ENCODE data around the gene MFGE8. TPM values are rescaled to one million over a fixed set of nuclear protein-coding genes. Genes with fewer than 3 reads are reported as not detected.

MFGE8 gene
- total RNA-seq, 4 donors from 2014 or later, result 51.8 to 156 (median 78.3) TPM

DNA sequence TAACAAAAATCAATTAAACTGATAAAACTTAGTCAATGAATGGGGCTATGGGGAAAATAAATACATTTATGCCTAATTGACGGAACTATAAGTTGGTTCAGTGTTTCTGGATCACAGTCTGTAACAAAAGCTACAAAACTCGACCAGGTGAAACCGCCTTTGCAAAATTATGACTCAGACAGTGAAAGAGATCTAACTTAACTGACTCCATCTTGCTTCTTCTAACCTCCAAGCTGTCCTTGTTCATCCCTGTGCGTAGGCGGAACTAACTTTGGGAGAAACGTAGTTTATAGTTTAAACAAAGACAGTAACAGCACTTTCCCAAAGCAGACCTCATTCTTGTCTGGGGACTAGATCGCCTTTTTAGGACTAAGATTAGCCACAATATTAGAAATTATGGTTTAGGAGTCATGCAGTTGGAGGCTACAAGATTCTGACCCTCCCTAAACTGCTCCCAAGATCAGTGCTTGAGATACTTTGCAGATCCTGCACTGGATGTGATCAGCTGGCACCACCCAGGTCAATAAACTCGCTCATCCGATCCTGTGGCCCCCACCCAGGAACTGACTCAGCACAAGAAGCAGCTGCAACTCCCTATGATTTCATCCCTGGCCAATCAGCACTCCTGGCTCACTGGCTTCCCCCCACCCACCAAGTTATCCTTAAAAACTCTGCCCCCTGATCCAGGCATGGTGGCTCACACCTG, 7.2 kb upstream of the MFGE8 start:
- H3K27ac ChIP-seq, result no peak overlapping the region
- no peak for DNase-seq
- H3K27me3 ChIP-seq, result no peaks in the 10 kb centered on the region
- H3K9me3 ChIP-seq, result no peaks in the 10 kb centered on the region
- H3K36me3 ChIP-seq, result no peaks in the 10 kb centered on the region
- no peak overlapping the region for H3K4me3 ChIP-seq
- TF ChIP-seq, protein P1, sequence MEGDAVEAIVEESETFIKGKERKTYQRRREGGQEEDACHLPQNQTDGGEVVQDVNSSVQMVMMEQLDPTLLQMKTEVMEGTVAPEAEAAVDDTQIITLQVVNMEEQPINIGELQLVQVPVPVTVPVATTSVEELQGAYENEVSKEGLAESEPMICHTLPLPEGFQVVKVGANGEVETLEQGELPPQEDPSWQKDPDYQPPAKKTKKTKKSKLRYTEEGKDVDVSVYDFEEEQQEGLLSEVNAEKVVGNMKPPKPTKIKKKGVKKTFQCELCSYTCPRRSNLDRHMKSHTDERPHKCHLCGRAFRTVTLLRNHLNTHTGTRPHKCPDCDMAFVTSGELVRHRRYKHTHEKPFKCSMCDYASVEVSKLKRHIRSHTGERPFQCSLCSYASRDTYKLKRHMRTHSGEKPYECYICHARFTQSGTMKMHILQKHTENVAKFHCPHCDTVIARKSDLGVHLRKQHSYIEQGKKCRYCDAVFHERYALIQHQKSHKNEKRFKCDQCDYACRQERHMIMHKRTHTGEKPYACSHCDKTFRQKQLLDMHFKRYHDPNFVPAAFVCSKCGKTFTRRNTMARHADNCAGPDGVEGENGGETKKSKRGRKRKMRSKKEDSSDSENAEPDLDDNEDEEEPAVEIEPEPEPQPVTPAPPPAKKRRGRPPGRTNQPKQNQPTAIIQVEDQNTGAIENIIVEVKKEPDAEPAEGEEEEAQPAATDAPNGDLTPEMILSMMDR (IDR thresholded peaks at IDR 0.05), result no peak
- TF ChIP-seq POLR2A (IDR thresholded peaks at IDR 0.05), result no peak
- no peaks in the 10 kb centered on the region for H3K4me1 ChIP-seq

DNA sequence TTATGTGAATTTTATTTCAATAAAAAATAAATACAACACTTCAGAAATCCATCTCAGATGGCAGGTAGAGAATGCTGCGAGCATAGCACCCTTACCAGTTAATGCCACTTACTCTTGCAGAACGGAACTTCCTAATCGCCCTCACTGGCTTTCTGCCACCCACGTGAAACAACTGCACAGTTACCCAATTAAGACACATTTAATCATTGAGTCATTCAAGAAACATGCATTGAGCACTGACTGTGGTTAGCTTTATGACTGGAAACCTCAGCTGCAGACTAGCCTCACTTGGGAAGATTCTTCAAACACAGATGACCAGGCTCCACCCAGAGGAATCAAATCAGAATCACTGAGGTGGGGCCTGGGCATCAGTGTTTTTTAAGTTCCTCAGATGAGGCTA, 5.6 kb upstream of the MFGE8 start:
- Histone ChIP-seq H3K4me3 (no peak overlapping the region), H3K4me1 (no peaks in the 10 kb centered on the region), H3K27ac (no peak overlapping the region), H3K9me3 (no peaks in the 10 kb centered on the region), H3K36me3 (no peaks in the 10 kb centered on the region), H3K27me3 (no peaks in the 10 kb centered on the region)
- TF ChIP-seq, protein P1 (IDR thresholded peaks at IDR 0.05), result no peak
- TF ChIP-seq POLR2A (IDR thresholded peaks at IDR 0.05), result no peak
- peak in 1 of 3 donors; percentile 65 for DNase-seq

DNA sequence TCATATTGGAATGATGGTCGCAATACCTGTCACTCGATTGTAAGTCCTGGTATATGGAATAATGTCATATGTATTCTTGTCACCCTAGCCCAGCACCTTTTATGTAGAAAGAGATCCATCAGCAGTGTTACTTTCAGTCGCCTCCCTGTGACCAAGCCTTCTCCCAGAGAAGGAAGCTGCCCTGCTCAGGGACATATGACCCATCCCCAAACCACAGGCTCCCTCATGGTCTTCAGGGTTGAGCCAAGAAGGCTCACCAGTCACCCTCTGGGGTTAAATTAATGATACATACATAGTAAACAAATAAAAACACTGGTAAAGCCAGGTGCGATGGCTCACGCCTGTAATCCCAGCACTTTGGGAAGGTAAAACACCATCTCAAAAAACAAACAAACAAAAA, 4.6 kb upstream of the MFGE8 start:
- no peaks in the 10 kb centered on the region for H3K27me3 ChIP-seq
- no peaks in the 10 kb centered on the region for H3K4me1 ChIP-seq
- no peaks in the 10 kb centered on the region for H3K36me3 ChIP-seq
- no peaks in the 10 kb centered on the region for H3K9me3 ChIP-seq
- no peak overlapping the region for H3K27ac ChIP-seq
- H3K4me3 ChIP-seq, result no peak overlapping the region
- no peak for DNase-seq
- TF ChIP-seq, protein P1 (IDR thresholded peaks at IDR 0.05), result no peak
- no peak for TF ChIP-seq POLR2A (IDR thresholded peaks at IDR 0.05)

DNA sequence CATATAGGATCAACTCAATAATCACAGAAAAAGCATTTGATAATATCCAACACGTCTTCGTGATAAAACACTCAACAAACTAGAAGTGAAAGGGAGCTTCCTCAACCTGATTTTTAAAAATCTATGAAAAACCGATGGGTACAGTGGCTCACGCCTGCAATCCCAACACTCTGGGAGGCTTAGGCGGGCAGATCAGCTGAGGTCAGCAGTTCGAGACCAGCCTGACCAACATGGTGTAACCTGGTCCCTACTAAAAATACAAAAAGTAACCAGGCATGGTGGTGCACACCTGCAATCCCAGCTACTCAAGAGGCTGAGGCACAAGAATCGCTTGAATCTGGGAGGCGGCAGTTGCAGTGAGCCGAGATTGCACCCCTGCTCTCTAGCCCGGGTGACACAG, 2.2 kb upstream of the MFGE8 start:
- H3K4me3 ChIP-seq, result no peak overlapping the region
- DNase-seq, result no peak
- no peaks in the 10 kb centered on the region for H3K27me3 ChIP-seq
- no peak overlapping the region for H3K27ac ChIP-seq
- H3K36me3 ChIP-seq, result no peaks in the 10 kb centered on the region
- TF ChIP-seq, protein P1 (IDR thresholded peaks at IDR 0.05), result no peak
- H3K9me3 ChIP-seq, result no peaks in the 10 kb centered on the region
- H3K4me1 ChIP-seq, result no peaks in the 10 kb centered on the region

DNA sequence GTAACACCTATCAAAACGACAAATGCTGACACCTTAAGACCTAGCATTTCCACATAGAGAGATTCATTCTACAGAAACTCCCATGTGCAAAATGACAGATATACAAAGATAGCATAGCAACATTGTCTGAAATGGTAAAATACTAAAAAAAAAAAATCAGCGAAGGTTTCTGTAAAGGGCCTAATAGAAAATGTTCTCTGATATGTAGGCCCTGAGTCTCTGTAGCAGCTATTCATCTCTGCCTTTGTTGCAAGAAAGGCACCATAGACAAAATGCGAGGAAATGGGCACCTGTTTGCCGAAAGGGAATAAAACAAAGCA, 631 bp upstream of the MFGE8 start:
- H3K4me3 ChIP-seq, result peak overlapping the region in 1 of 4 donors; percentile 69
- no peaks in the 10 kb centered on the region for H3K27me3 ChIP-seq
- no peak for DNase-seq
- H3K36me3 ChIP-seq, result no peaks in the 10 kb centered on the region
- no peaks in the 10 kb centered on the region for H3K9me3 ChIP-seq
- H3K4me1 ChIP-seq, result no peaks in the 10 kb centered on the region
- no peak for TF ChIP-seq POLR2A (IDR thresholded peaks at IDR 0.05)
- TF ChIP-seq, protein P1 (IDR thresholded peaks at IDR 0.05), result no peak
- H3K27ac ChIP-seq, result no peak overlapping the region

DNA sequence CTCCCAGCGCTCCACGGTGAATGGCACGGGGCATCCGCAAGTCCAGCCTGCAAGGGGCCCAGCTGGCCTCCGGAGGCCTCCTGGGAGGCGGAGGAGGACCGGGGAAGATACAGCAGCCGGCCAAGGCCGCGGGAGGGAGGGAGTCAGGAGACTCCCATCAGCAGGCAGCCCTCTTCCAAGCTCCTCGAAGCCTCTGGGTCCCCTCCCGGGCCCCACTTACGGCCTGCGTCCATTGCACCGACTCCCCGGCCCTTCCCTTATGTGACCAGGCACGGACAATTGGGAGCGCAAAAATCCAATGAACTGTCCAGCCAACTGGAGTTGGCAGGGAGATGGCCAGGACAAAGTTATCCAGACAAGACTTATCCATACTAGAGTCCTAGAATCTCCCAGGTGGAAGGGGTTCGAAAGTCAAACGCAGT, 668 bp downstream of the MFGE8 start:
- H3K4me1 ChIP-seq, result no peaks in the 10 kb centered on the region

More for the DNA sequence above, 668 bp downstream of the MFGE8 start:
- Histone ChIP-seq H3K27ac (peak overlapping the region; percentile 57 to 79 (median 75)), H3K36me3 (no peaks in the 10 kb centered on the region), H3K9me3 (no peaks in the 10 kb centered on the region), H3K4me3 (peak overlapping the region; percentile 65 to 74 (median 70)), H3K27me3 (no peaks in the 10 kb centered on the region)
- no peak for DNase-seq
- TF ChIP-seq, protein P1 (IDR thresholded peaks at IDR 0.05), result no peak
- no peak for TF ChIP-seq POLR2A (IDR thresholded peaks at IDR 0.05)

All from Peyer's patch (tissue), 4 donors.